ENCODE results near the gene FARS2.

Gene FARS2

GRCh38 chr6:5260661-5261544 is at the start of gene FARS2, which contains the start of gene LYRM4:
FARS2 (plus strand) TSS chr6:5261513.
LYRM4 (minus strand) TSS chr6:5260950; CDS start chr6:5260733, 217 bp downstream.
- TF ChIP-seq, protein P1, sequence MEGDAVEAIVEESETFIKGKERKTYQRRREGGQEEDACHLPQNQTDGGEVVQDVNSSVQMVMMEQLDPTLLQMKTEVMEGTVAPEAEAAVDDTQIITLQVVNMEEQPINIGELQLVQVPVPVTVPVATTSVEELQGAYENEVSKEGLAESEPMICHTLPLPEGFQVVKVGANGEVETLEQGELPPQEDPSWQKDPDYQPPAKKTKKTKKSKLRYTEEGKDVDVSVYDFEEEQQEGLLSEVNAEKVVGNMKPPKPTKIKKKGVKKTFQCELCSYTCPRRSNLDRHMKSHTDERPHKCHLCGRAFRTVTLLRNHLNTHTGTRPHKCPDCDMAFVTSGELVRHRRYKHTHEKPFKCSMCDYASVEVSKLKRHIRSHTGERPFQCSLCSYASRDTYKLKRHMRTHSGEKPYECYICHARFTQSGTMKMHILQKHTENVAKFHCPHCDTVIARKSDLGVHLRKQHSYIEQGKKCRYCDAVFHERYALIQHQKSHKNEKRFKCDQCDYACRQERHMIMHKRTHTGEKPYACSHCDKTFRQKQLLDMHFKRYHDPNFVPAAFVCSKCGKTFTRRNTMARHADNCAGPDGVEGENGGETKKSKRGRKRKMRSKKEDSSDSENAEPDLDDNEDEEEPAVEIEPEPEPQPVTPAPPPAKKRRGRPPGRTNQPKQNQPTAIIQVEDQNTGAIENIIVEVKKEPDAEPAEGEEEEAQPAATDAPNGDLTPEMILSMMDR (IDR thresholded peaks at IDR 0.05): no peak
- peak; percentile 92 for DNase-seq (ENCODE audit: low spot score)
- H3K4me3 ChIP-seq: peak within 1 kb of the TSS; percentile 87
- H3K27ac ChIP-seq: peak within 1 kb of the TSS; percentile 94 to 97

- DNase-seq (ENCODE audit: low spot score): no peak
- Histone ChIP-seq H3K27ac (peak overlapping the region in 1 of 2 donors; percentile 10), H3K4me3 (no peak overlapping the region)
- TF ChIP-seq, protein P1 (IDR thresholded peaks at IDR 0.05): no peak
These were observed 47.5 kb upstream of the FARS2 start for GRCh38 chr6:5213836-5214235.

- TF ChIP-seq, protein P1 (IDR thresholded peaks at IDR 0.05): peak; percentile 63
- Histone ChIP-seq H3K4me3 (no peak overlapping the region), H3K27ac (peak overlapping the region; percentile 10 to 11)
- no peak for DNase-seq (ENCODE audit: low spot score)
These were observed 46.7 kb upstream of the FARS2 start for GRCh38 chr6:5214570-5215052.

DNA sequence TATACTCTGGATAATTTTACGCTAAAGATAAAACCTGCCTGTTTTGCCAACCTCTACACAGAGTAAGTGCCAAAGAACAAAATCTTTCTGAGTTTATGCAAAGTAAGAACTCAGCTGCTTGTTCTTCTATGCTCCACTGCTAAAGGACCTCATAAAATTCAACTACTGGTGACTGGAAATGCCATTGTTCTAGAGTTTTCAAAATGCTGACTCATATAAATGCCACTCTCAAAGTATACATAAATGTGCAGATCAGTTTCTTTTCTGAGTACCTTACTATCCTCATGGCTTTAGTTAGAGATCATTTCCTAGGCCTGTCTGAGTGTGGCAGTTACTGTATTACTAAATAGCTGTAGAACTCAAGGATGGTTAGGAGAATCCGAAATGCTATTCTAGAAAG is 46.2 kb upstream of the FARS2 start:
- TF ChIP-seq, protein P1 (IDR thresholded peaks at IDR 0.05): no peak
- Histone ChIP-seq H3K27ac (peak overlapping the region in 1 of 2 donors; percentile 11), H3K4me3 (no peak overlapping the region)
- no peak for DNase-seq (ENCODE audit: low spot score)

DNA sequence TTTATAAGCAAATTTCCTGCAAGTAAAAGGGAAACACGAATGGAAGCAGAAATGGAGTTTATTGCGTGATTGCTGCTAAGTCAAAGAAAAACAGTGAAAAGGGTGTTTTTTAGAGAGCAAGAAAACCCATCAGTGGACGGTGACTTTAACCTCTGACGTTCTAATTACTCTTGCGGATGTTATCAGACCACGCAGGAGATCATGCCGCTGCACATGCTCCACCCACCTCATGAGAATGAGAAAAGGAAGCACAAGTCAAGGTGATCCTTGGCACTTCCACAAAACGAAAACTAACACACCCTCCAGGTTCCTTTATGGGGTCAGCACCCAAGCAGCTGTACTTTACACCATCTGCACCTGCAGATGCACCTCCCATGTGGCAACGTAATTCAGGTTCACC is 45.5 kb upstream of the FARS2 start:
- no peak overlapping the region for H3K27ac ChIP-seq
- TF ChIP-seq, protein P1 (IDR thresholded peaks at IDR 0.05): no peak
- H3K4me3 ChIP-seq: no peak overlapping the region
- no peak for DNase-seq (ENCODE audit: low spot score)

DNA sequence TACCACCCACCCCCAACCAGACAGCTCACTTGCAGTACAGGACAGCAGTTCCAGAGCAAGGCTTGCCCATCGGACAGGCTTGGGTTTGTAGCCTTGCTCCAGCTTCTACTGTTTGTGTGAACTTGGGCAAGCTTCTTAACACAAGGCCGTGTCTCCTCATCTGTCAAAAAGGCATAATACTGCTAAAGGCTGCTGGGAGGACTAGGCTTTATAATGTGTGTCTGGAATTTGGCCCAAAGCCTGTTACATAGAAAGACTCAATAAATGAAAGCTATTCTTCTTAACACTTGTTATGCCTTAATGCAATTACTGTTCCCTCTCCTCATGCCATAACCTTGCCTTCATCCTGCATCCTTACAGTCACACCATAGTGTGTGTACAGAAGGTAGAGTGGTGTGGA is 44.0 kb upstream of the FARS2 start:
- Histone ChIP-seq H3K27ac (no peak overlapping the region), H3K4me3 (no peak overlapping the region)
- TF ChIP-seq, protein P1 (IDR thresholded peaks at IDR 0.05): no peak
- no peak for DNase-seq (ENCODE audit: low spot score)

Data from coronary artery (tissue), 2 donors.